ENCODE data around the gene MTNR1A.

Gene MTNR1A

GRCh38 chr4:186586205-186586604 is 30.8 kb upstream of the MTNR1A start:
- no peaks in the 10 kb centered on the region for H3K27me3 ChIP-seq (ENCODE audit: low read depth)
- in situ Hi-C loops (cut with MboI; ENCODE audit: low sequenced_read_pairs), result no loop called here
- H3K4me3 ChIP-seq, result no peak overlapping the region
- H3K36me3 ChIP-seq (replicated peaks), result peaks cover 21% of the 10 kb centered on the region
- no peaks in the 10 kb centered on the region for H3K9me3 ChIP-seq
- no peaks in the 10 kb centered on the region for H3K4me1 ChIP-seq
- no peak for DNase-seq (ENCODE audit: low spot score in 2 of 2)

- Histone ChIP-seq H3K4me3 (no peak overlapping the region), H3K4me1 (no peaks in the 10 kb centered on the region), H3K9me3 (no peaks in the 10 kb centered on the region), H3K36me3 (replicated peaks) (peaks cover 21% of the 10 kb centered on the region), H3K27me3 (ENCODE audit: low read depth) (no peaks in the 10 kb centered on the region)
- DNase-seq (ENCODE audit: low spot score in 2 of 2), result no peak
- in situ Hi-C loops (cut with MboI; ENCODE audit: low sequenced_read_pairs), result no loop called here
Observed at GRCh38 chr4:186584912-186585311, 29.5 kb upstream of the MTNR1A start.

- Histone ChIP-seq H3K4me3 (no peak overlapping the region), H3K9me3 (no peaks in the 10 kb centered on the region), H3K4me1 (no peaks in the 10 kb centered on the region), H3K36me3 (replicated peaks) (peaks cover 3% of the 10 kb centered on the region), H3K27me3 (ENCODE audit: low read depth) (no peaks in the 10 kb centered on the region)
- in situ Hi-C loops (cut with MboI; ENCODE audit: low sequenced_read_pairs), result no loop called here
- no peak for DNase-seq (ENCODE audit: low spot score in 2 of 2)
Observed at GRCh38 chr4:186581421-186581820, 26.1 kb upstream of the MTNR1A start.

- Histone ChIP-seq H3K36me3 (replicated peaks) (peaks cover 3% of the 10 kb centered on the region; the same call in 1 of the 2 replicates), H3K9me3 (no peaks in the 10 kb centered on the region), H3K4me3 (no peak overlapping the region), H3K4me1 (no peaks in the 10 kb centered on the region), H3K27me3 (ENCODE audit: low read depth) (no peaks in the 10 kb centered on the region)
- DNase-seq (ENCODE audit: low spot score in 2 of 2), result no peak
- in situ Hi-C loops (cut with MboI; ENCODE audit: low sequenced_read_pairs), result no loop called here
Observed at GRCh38 chr4:186580669-186581068, 25.3 kb upstream of the MTNR1A start.

GRCh38 chr4:186570193-186570996 is 15.0 kb upstream of the MTNR1A start:
- in situ Hi-C loops (cut with MboI; ENCODE audit: low sequenced_read_pairs), result no loop called here
- no peak for DNase-seq (ENCODE audit: low spot score in 2 of 2)
- no peak overlapping the region for H3K4me3 ChIP-seq
- no peaks in the 10 kb centered on the region for H3K9me3 ChIP-seq
- H3K27me3 ChIP-seq (ENCODE audit: low read depth), result no peaks in the 10 kb centered on the region
- H3K4me1 ChIP-seq, result no peaks in the 10 kb centered on the region
- no peaks in the 10 kb centered on the region for H3K36me3 ChIP-seq (replicated peaks)

GRCh38 chr4:186569533-186570192 is 14.3 kb upstream of the MTNR1A start:
- Histone ChIP-seq H3K9me3 (no peaks in the 10 kb centered on the region), H3K36me3 (replicated peaks) (no peaks in the 10 kb centered on the region), H3K4me3 (no peak overlapping the region), H3K27me3 (ENCODE audit: low read depth) (no peaks in the 10 kb centered on the region), H3K4me1 (no peaks in the 10 kb centered on the region)
- no peak for DNase-seq (ENCODE audit: low spot score in 2 of 2)
- in situ Hi-C loops (cut with MboI; ENCODE audit: low sequenced_read_pairs), result no loop called here

- no peaks in the 10 kb centered on the region for H3K9me3 ChIP-seq
- no peaks in the 10 kb centered on the region for H3K36me3 ChIP-seq (replicated peaks)
- in situ Hi-C loops (cut with MboI; ENCODE audit: low sequenced_read_pairs), result no loop called here
- H3K27me3 ChIP-seq (ENCODE audit: low read depth), result no peaks in the 10 kb centered on the region
- DNase-seq (ENCODE audit: low spot score in 2 of 2), result no peak
- H3K4me1 ChIP-seq, result peaks cover 3% of the 10 kb centered on the region; the same call in 1 of the 2 replicates
- H3K4me3 ChIP-seq, result no peak overlapping the region
Observed at GRCh38 chr4:186566068-186566467, 10.7 kb upstream of the MTNR1A start.

- Histone ChIP-seq H3K36me3 (replicated peaks) (no peaks in the 10 kb centered on the region), H3K9me3 (peaks cover 2% of the 10 kb centered on the region; the same call in 1 of the 2 replicates), H3K4me3 (no peak overlapping the region), H3K4me1 (peaks cover 3% of the 10 kb centered on the region; the same call in 1 of the 2 replicates), H3K27me3 (ENCODE audit: low read depth) (no peaks in the 10 kb centered on the region)
- in situ Hi-C loops (cut with MboI; ENCODE audit: low sequenced_read_pairs), result no loop called here
- peak in 1 of 2 experiments; percentile 39 for DNase-seq (ENCODE audit: low spot score in 2 of 2)
Observed at GRCh38 chr4:186563761-186564160, 8.4 kb upstream of the MTNR1A start.

GRCh38 chr4:186561748-186562147 is 6.4 kb upstream of the MTNR1A start:
- Histone ChIP-seq H3K36me3 (replicated peaks) (no peaks in the 10 kb centered on the region), H3K27me3 (ENCODE audit: low read depth) (no peaks in the 10 kb centered on the region), H3K4me1 (peaks cover 3% of the 10 kb centered on the region; the same call in 1 of the 2 replicates), H3K9me3 (peaks cover 2% of the 10 kb centered on the region; the same call in 1 of the 2 replicates), H3K4me3 (no peak overlapping the region)
- no peak for DNase-seq (ENCODE audit: low spot score in 2 of 2)
- in situ Hi-C loops (cut with MboI; ENCODE audit: low sequenced_read_pairs), result no loop called here

GRCh38 chr4:186560647-186561046 is 5.3 kb upstream of the MTNR1A start:
- Histone ChIP-seq H3K4me3 (no peak overlapping the region), H3K4me1 (peaks cover 3% of the 10 kb centered on the region; the same call in 1 of the 2 replicates), H3K27me3 (ENCODE audit: low read depth) (no peaks in the 10 kb centered on the region), H3K9me3 (peaks cover 2% of the 10 kb centered on the region; the same call in 1 of the 2 replicates), H3K36me3 (replicated peaks) (no peaks in the 10 kb centered on the region)
- in situ Hi-C loops (cut with MboI; ENCODE audit: low sequenced_read_pairs), result no loop called here
- no peak for DNase-seq (ENCODE audit: low spot score in 2 of 2)

- H3K27me3 ChIP-seq (ENCODE audit: low read depth), result no peaks in the 10 kb centered on the region
- in situ Hi-C loops (cut with MboI; ENCODE audit: low sequenced_read_pairs), result no loop called here
- peaks cover 2% of the 10 kb centered on the region; the same call in 1 of the 2 replicates for H3K9me3 ChIP-seq
- no peaks in the 10 kb centered on the region for H3K4me1 ChIP-seq
- DNase-seq (ENCODE audit: low spot score in 2 of 2), result no peak
- H3K4me3 ChIP-seq, result no peak overlapping the region
- H3K36me3 ChIP-seq (replicated peaks), result no peaks in the 10 kb centered on the region
Observed at GRCh38 chr4:186557486-186557885, 2.1 kb upstream of the MTNR1A start.

GRCh38 chr4:186557061-186557460 is 1.7 kb upstream of the MTNR1A start:
- no peak for DNase-seq (ENCODE audit: low spot score in 2 of 2)
- Histone ChIP-seq H3K9me3 (peaks cover 2% of the 10 kb centered on the region; the same call in 1 of the 2 replicates), H3K36me3 (replicated peaks) (no peaks in the 10 kb centered on the region), H3K27me3 (ENCODE audit: low read depth) (no peaks in the 10 kb centered on the region), H3K4me3 (no peak overlapping the region), H3K4me1 (no peaks in the 10 kb centered on the region)
- in situ Hi-C loops (cut with MboI; ENCODE audit: low sequenced_read_pairs), result no loop called here

- peaks cover 7% of the 10 kb centered on the region for H3K27me3 ChIP-seq (ENCODE audit: low read depth)
- no peaks in the 10 kb centered on the region for H3K36me3 ChIP-seq (replicated peaks)
- H3K4me3 ChIP-seq, result no peak overlapping the region
- DNase-seq (ENCODE audit: low spot score in 2 of 2), result no peak
- H3K4me1 ChIP-seq, result no peaks in the 10 kb centered on the region
- in situ Hi-C loops (cut with MboI; ENCODE audit: low sequenced_read_pairs), result no loop called here
- no peaks in the 10 kb centered on the region for H3K9me3 ChIP-seq
Observed at GRCh38 chr4:186554539-186554913, 841 bp downstream of the MTNR1A start.

GRCh38 chr4:186553717-186554116 is 1.6 kb downstream of the MTNR1A start:
- in situ Hi-C loops (cut with MboI; ENCODE audit: low sequenced_read_pairs), result no loop called here

More at GRCh38 chr4:186553717-186554116, 1.6 kb downstream of the MTNR1A start:
- Histone ChIP-seq H3K27me3 (ENCODE audit: low read depth) (peaks cover 7% of the 10 kb centered on the region), H3K36me3 (replicated peaks) (no peaks in the 10 kb centered on the region), H3K9me3 (no peaks in the 10 kb centered on the region), H3K4me1 (no peaks in the 10 kb centered on the region), H3K4me3 (no peak overlapping the region)
- no peak for DNase-seq (ENCODE audit: low spot score in 2 of 2)

Data from HAP-1 (cell line).